ENCODE measurements around the gene THBS4.

THBS4 gene

GRCh38 chr5:80033513-80033912 is 1.6 kb upstream of the THBS4 start:
- no peak overlapping the region for H2AFZ ChIP-seq (ENCODE audit: low read length)
- no peak overlapping the region for H3K4me2 ChIP-seq (ENCODE audit: low read depth, low read length)
- no peaks in the 10 kb centered on the region for H3K27me3 ChIP-seq (replicated peaks; ENCODE audit: insufficient read depth, low read length)
- no peaks in the 10 kb centered on the region for H3K9me2 ChIP-seq (replicated peaks; ENCODE audit: insufficient read depth, low read length)
- no peaks in the 10 kb centered on the region for H3K36me3 ChIP-seq (replicated peaks; ENCODE audit: insufficient read depth, low read length)
- no peaks in the 10 kb centered on the region for H3K9me3 ChIP-seq (replicated peaks; ENCODE audit: insufficient read depth, low read length)
- no peaks in the 10 kb centered on the region for H3F3A ChIP-seq (ENCODE audit: insufficient read depth, low read length)
- H3K9ac ChIP-seq (ENCODE audit: low read length) = no peak overlapping the region
- H3K4me3 ChIP-seq (ENCODE audit: low read length) = no peak overlapping the region
- TF ChIP-seq CTCF (IDR thresholded peaks at IDR 0.05; ENCODE audit: low read length) (no peak), EZH2 (optimal IDR thresholded peaks at IDR 0.05; ENCODE audit: low read depth, low read length) (no peak), EZH2phosphoT487 (IDR thresholded peaks at IDR 0.05; ENCODE audit: low read length) (no peak)
- H4K20me1 ChIP-seq (ENCODE audit: insufficient read depth, low read length) = no peaks in the 10 kb centered on the region
- H3K4me1 ChIP-seq (ENCODE audit: low read length) = no peaks in the 10 kb centered on the region
- H3K79me2 ChIP-seq (ENCODE audit: low read length) = no peaks in the 10 kb centered on the region
- DNase-seq = no peak
- H3K27ac ChIP-seq (ENCODE audit: low read length) = no peak overlapping the region

GRCh38 chr5:80034559-80034958 is 589 bp upstream of the THBS4 start:
- Histone ChIP-seq H3K4me1 (ENCODE audit: low read length) (no peaks in the 10 kb centered on the region), H3K4me3 (ENCODE audit: low read length) (no peak overlapping the region), H3K9me2 (replicated peaks; ENCODE audit: insufficient read depth, low read length) (no peaks in the 10 kb centered on the region), H3K27me3 (replicated peaks; ENCODE audit: insufficient read depth, low read length) (no peaks in the 10 kb centered on the region), H3K9ac (ENCODE audit: low read length) (no peak overlapping the region), H4K20me1 (ENCODE audit: insufficient read depth, low read length) (no peaks in the 10 kb centered on the region), H3K27ac (ENCODE audit: low read length) (no peak overlapping the region), H3K4me2 (ENCODE audit: low read depth, low read length) (no peak overlapping the region), H2AFZ (ENCODE audit: low read length) (no peak overlapping the region), H3F3A (ENCODE audit: insufficient read depth, low read length) (no peaks in the 10 kb centered on the region), H3K79me2 (ENCODE audit: low read length) (no peaks in the 10 kb centered on the region), H3K36me3 (replicated peaks; ENCODE audit: insufficient read depth, low read length) (no peaks in the 10 kb centered on the region), H3K9me3 (replicated peaks; ENCODE audit: insufficient read depth, low read length) (no peaks in the 10 kb centered on the region)
- TF ChIP-seq CTCF (IDR thresholded peaks at IDR 0.05; ENCODE audit: low read length) = no peak
- no peak for TF ChIP-seq EZH2 (optimal IDR thresholded peaks at IDR 0.05; ENCODE audit: low read depth, low read length)
- no peak for TF ChIP-seq EZH2phosphoT487 (IDR thresholded peaks at IDR 0.05; ENCODE audit: low read length)
- DNase-seq = no peak

- Histone ChIP-seq H3K27me3 (replicated peaks; ENCODE audit: insufficient read depth, low read length) (no peaks in the 10 kb centered on the region), H3K79me2 (ENCODE audit: low read length) (no peaks in the 10 kb centered on the region), H4K20me1 (ENCODE audit: insufficient read depth, low read length) (no peaks in the 10 kb centered on the region), H3K27ac (ENCODE audit: low read length) (no peak overlapping the region), H3K36me3 (replicated peaks; ENCODE audit: insufficient read depth, low read length) (no peaks in the 10 kb centered on the region), H3K4me1 (ENCODE audit: low read length) (no peaks in the 10 kb centered on the region), H3K9me2 (replicated peaks; ENCODE audit: insufficient read depth, low read length) (no peaks in the 10 kb centered on the region), H3K9ac (ENCODE audit: low read length) (no peak overlapping the region), H3K4me3 (ENCODE audit: low read length) (no peak overlapping the region), H3F3A (ENCODE audit: insufficient read depth, low read length) (no peaks in the 10 kb centered on the region), H2AFZ (ENCODE audit: low read length) (no peak overlapping the region), H3K9me3 (replicated peaks; ENCODE audit: insufficient read depth, low read length) (no peaks in the 10 kb centered on the region), H3K4me2 (ENCODE audit: low read depth, low read length) (no peak overlapping the region)
- TF ChIP-seq EZH2phosphoT487 (IDR thresholded peaks at IDR 0.05; ENCODE audit: low read length) (no peak), CTCF (IDR thresholded peaks at IDR 0.05; ENCODE audit: low read length) (no peak), EZH2 (optimal IDR thresholded peaks at IDR 0.05; ENCODE audit: low read depth, low read length) (no peak)
- DNase-seq = no peak
These were observed 691 bp downstream of the THBS4 start for GRCh38 chr5:80035839-80036238.
